Measurements from ENCODE around the gene ABAT. TPM values are rescaled to one million over a fixed set of nuclear protein-coding genes. Genes with fewer than 3 reads are reported as not detected.
"Not testable (repeated sequence)": the region's sequence is repeated elsewhere in the genome, so short reads cannot be mapped to it uniquely, and the experiment has no call there.

Gene ABAT
- total and polyA plus RNA-seq, 10 of the 15 experiments (the other 5 are each of a cell fraction or from before 2014, with no cell fraction given) = 1.0 to 10.6 (median 1.9) TPM

DNA sequence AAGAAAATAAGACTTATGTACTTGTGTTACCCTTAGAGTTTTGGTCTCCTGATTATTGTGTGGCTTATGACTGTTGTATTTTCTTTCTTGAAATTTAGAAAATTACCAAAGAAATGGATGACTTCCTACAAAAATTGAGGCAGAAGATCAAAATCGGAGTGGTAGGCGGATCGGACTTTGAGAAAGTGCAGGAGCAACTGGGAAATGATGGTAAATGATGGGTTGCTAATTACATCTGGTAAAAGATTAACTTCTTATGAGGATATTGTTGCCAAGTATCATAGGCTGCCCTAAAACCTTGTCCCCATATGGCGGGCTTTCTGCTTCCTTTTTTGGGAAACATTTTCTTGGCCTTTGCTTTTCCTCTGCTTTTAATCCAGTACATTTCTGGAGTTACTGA is 127.3 kb downstream of the ABAT start (continued):
- TF ChIP-seq, protein P1, sequence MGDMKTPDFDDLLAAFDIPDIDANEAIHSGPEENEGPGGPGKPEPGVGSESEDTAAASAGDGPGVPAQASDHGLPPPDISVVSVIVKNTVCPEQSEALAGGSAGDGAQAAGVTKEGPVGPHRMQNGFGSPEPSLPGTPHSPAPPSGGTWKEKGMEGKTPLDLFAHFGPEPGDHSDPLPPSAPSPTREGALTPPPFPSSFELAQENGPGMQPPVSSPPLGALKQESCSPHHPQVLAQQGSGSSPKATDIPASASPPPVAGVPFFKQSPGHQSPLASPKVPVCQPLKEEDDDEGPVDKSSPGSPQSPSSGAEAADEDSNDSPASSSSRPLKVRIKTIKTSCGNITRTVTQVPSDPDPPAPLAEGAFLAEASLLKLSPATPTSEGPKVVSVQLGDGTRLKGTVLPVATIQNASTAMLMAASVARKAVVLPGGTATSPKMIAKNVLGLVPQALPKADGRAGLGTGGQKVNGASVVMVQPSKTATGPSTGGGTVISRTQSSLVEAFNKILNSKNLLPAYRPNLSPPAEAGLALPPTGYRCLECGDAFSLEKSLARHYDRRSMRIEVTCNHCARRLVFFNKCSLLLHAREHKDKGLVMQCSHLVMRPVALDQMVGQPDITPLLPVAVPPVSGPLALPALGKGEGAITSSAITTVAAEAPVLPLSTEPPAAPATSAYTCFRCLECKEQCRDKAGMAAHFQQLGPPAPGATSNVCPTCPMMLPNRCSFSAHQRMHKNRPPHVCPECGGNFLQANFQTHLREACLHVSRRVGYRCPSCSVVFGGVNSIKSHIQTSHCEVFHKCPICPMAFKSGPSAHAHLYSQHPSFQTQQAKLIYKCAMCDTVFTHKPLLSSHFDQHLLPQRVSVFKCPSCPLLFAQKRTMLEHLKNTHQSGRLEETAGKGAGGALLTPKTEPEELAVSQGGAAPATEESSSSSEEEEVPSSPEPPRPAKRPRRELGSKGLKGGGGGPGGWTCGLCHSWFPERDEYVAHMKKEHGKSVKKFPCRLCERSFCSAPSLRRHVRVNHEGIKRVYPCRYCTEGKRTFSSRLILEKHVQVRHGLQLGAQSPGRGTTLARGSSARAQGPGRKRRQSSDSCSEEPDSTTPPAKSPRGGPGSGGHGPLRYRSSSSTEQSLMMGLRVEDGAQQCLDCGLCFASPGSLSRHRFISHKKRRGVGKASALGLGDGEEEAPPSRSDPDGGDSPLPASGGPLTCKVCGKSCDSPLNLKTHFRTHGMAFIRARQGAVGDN (IDR thresholded peaks at IDR 0.05) = no peak
- TF ChIP-seq, protein P2, sequence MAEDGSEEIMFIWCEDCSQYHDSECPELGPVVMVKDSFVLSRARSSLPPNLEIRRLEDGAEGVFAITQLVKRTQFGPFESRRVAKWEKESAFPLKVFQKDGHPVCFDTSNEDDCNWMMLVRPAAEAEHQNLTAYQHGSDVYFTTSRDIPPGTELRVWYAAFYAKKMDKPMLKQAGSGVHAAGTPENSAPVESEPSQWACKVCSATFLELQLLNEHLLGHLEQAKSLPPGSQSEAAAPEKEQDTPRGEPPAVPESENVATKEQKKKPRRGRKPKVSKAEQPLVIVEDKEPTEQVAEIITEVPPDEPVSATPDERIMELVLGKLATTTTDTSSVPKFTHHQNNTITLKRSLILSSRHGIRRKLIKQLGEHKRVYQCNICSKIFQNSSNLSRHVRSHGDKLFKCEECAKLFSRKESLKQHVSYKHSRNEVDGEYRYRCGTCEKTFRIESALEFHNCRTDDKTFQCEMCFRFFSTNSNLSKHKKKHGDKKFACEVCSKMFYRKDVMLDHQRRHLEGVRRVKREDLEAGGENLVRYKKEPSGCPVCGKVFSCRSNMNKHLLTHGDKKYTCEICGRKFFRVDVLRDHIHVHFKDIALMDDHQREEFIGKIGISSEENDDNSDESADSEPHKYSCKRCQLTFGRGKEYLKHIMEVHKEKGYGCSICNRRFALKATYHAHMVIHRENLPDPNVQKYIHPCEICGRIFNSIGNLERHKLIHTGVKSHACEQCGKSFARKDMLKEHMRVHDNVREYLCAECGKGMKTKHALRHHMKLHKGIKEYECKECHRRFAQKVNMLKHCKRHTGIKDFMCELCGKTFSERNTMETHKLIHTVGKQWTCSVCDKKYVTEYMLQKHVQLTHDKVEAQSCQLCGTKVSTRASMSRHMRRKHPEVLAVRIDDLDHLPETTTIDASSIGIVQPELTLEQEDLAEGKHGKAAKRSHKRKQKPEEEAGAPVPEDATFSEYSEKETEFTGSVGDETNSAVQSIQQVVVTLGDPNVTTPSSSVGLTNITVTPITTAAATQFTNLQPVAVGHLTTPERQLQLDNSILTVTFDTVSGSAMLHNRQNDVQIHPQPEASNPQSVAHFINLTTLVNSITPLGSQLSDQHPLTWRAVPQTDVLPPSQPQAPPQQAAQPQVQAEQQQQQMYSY (CRISPR knock-in tag; IDR thresholded peaks at IDR 0.05) = no peak
- TF ChIP-seq BACH1 (IDR thresholded peaks at IDR 0.05; ENCODE audit: borderline replicate concordance) = no peak
- TF ChIP-seq ZNF207 (IDR thresholded peaks at IDR 0.05; ENCODE audit: borderline replicate concordance) = no peak
- no peak for TF ChIP-seq ZZZ3 (IDR thresholded peaks at IDR 0.05; ENCODE audit: control insufficient read depth, insufficient read length, low read depth)
- TF ChIP-seq KDM1A (IDR thresholded peaks at IDR 0.05; ENCODE audit: borderline replicate concordance) = no peak
- TF ChIP-seq ZNF384 (IDR thresholded peaks at IDR 0.05; ENCODE audit: borderline replicate concordance, low read depth, low read length) = no peak
- TF ChIP-seq RAD21 (IDR thresholded peaks at IDR 0.05; ENCODE audit: insufficient read depth, low read depth, low read length) = no peak
- no peak for TF ChIP-seq FOS (IDR thresholded peaks at IDR 0.05; ENCODE audit: borderline replicate concordance, extremely low read depth, insufficient read length)
- TF ChIP-seq NFIC (IDR thresholded peaks at IDR 0.05; ENCODE audit: low read depth, low read length) = no peak

DNA sequence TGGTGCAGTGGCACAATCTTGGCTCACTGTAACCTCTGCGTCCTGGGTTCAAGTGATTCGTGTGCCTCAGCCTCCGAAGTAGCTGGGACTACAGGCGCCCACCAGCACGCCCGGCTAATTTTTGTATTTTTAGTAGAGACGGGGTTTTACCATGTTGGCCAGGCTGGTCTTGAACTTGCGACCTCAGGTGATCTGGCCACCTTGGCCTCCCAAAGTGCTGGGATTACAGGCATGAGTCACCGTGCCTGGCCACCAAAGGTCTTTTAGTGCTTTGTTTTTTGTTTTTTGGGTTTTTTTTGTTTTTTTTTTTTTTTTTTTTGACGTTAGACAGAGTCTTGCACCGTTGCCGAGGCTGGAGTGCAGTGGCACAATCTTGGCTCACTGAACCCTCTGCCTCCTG is 129.3 kb downstream of the ABAT start:
- H3K9ac ChIP-seq (ENCODE audit: control insufficient read depth, insufficient read depth, low read length); H3K27ac ChIP-seq (ENCODE audit: control insufficient read depth, insufficient read depth); H3K4me3 ChIP-seq; BruUV-seq (replicated peaks); POLR2A ChIA-PET; FAIRE-seq; in situ Hi-C loops (cut with MboI); RAD21 ChIA-PET (ENCODE audit: unreplicated experiment); intact Hi-C loops (cut with micrococcal nuclease; ENCODE audit: unreplicated experiment); H3K4me2 ChIP-seq (ENCODE audit: control insufficient read depth, insufficient read depth); H3K27me3 ChIP-seq (replicated peaks in 1 of 2; ENCODE audit: control insufficient read depth in 2 of 2, insufficient read depth in 2 of 2, low read length in 1 of 2); DNase-seq (ENCODE audit: low read depth, low spot score); H4K20me1 ChIP-seq (ENCODE audit: control insufficient read depth, insufficient read depth); H3K9me3 ChIP-seq (replicated peaks; ENCODE audit: control insufficient read depth, insufficient read depth, low read length); H3K4me1 ChIP-seq (ENCODE audit: control insufficient read depth, insufficient read depth, low read length); ATAC-seq; H2AFZ ChIP-seq (ENCODE audit: control insufficient read depth, low read depth, low read length): not testable (repeated sequence)
- CTCF ChIA-PET = interaction anchor here (1.0 kb wide), 1 partner anchor 16 kb away, joined by 5 read pairs; no protein-coding TSS in a partner anchor
- SMC1A ChIA-PET (ENCODE audit: uncharacterized antibody, unreplicated experiment) = interaction anchor here (0.7 to 1.0 kb wide), 2 partner anchors 14 to 16 kb away, joined by 3 to 4 read pairs; no protein-coding TSS in a partner anchor
- Histone ChIP-seq H3K79me2 (ENCODE audit: control insufficient read depth, insufficient read depth, low read length) (peaks cover 42% of the 10 kb centered on the region), H3K36me3 (ENCODE audit: control insufficient read depth in 2 of 2, insufficient read depth in 2 of 2, low read length in 1 of 2) (peaks cover 14 to 39% of the 10 kb centered on the region in 2 experiments)
- WGBS (ENCODE audit: insufficient coverage, insufficient replicate concordance, low lambda C conversion rate, missing lambda C conversion rate) = 93% methylated on average over 10 of the region's 12 CpGs

Measured in GM12878 (cell line).